Measurements from ENCODE around the gene GDF10. TPM values are rescaled to one million over a fixed set of nuclear protein-coding genes. Genes with fewer than 3 reads are reported as not detected.

GDF10 gene
- total and polyA plus RNA-seq, 2 of the 8 experiments (the other 6 are each of a cell fraction or from before 2014, with no cell fraction given) = 0.19 to 0.32 TPM

- TF ChIP-seq JUND (IDR thresholded peaks at IDR 0.05; ENCODE audit: low read length) (no peak), EZH2 (IDR thresholded peaks at IDR 0.05; ENCODE audit: low read depth, low read length, severe bottlenecking) (no peak), SIRT6 (IDR thresholded peaks at IDR 0.05; ENCODE audit: low read length) (no peak)
These were observed 5.9 kb upstream of the GDF10 start (continued) for GRCh38 chr10:47294057-47294456.
